K562 (cell line): ENCODE data around the gene C1orf174. TPM values are rescaled to one million over a fixed set of nuclear protein-coding genes. Genes with fewer than 3 reads are reported as not detected.

Experiments used
- CCNT2 ChIP-seq: IDR thresholded peaks from 2 replicates; pipeline ENCODE4 v1.6.1; 2011; ENCODE audit warnings: borderline replicate concordance, low read depth, mild to moderate bottlenecking, moderate library complexity, mixed read lengths, low read length; ENCODE audit not compliant: insufficient read length; ENCODE audit errors: extremely low read depth
- EZH2 ChIP-seq: IDR thresholded peaks from 2 replicates; pipeline ENCODE4 v1.6.1; 2012; ENCODE audit warnings: low read depth, mild to moderate bottlenecking, inconsistent platforms, low read length, borderline replicate concordance
- HCFC1 ChIP-seq: IDR thresholded peaks from 2 replicates; pipeline ENCODE4 v1.6.1; 2012; ENCODE audit warnings: low read depth, low read length, improper control_type of control experiment
- IFI16 ChIP-seq: fragments of 250-450 bp; sonication (Bioruptor Pico); IDR thresholded peaks from 2 replicates; pipeline ENCODE4 v2.1.2; 2022; ENCODE audit warnings: mild to moderate bottlenecking, inconsistent platforms
- KLF13 ChIP-seq: fragments of 450-650 bp; IDR thresholded peaks from 2 replicates; pipeline ENCODE4 v1.6.1; 2016; ENCODE audit warnings: missing genetic modification characterization, low read depth, mild to moderate bottlenecking, missing compliant biosample characterization, moderate library complexity, borderline replicate concordance
- LARP7 ChIP-seq: fragments of 450-650 bp; IDR thresholded peaks from 2 replicates; pipeline ENCODE4 v1.6.1; 2016
- MAZ ChIP-seq, 2 experiments: fragments of 450-650 bp in 1 of 2; sonication (generic) in 1 of 2; formaldehyde crosslinking; IDR thresholded peaks in 1 of 2; conservative IDR thresholded peaks in 1 of 2; 2 replicates each; pipeline versions ENCODE4 v1.4.0 to v1.5.0; 2020; ENCODE audit warnings: mild to moderate bottlenecking in 1 of 2, missing genetic modification reagents in 1 of 2
- MIER1 ChIP-seq: fragments of 450-650 bp; IDR thresholded peaks from 2 replicates; pipeline ENCODE4 v1.6.1; 2016; ENCODE audit warnings: antibody characterized with exemption, mild to moderate bottlenecking, low read depth
- NBN ChIP-seq: fragments of 450-650 bp; IDR thresholded peaks from 2 replicates; pipeline ENCODE4 v1.6.1; 2016; ENCODE audit warnings: low read depth, mild to moderate bottlenecking
- NCOA1 ChIP-seq: fragments of 450-650 bp; IDR thresholded peaks from 2 replicates; pipeline ENCODE4 v1.6.1; 2016; ENCODE audit warnings: low read depth
- NCOR1 ChIP-seq: fragments of 450-650 bp; IDR thresholded peaks from 2 replicates; pipeline ENCODE4 v1.6.1; 2016; ENCODE audit warnings: mild to moderate bottlenecking, moderate library complexity
- NR2C1 ChIP-seq, 2 experiments: fragments of 450-650 bp; IDR thresholded peaks; 2 replicates each; pipeline ENCODE4 v1.6.1; 2017; ENCODE audit warnings: mild to moderate bottlenecking in 2 of 2, antibody characterized with exemption in 1 of 2, inconsistent platforms in 1 of 2, missing compliant biosample characterization in 1 of 2, missing genetic modification characterization in 1 of 2
- NUFIP1 ChIP-seq: fragments of 450-650 bp; IDR thresholded peaks from 2 replicates; pipeline ENCODE4 v1.6.1; 2018; ENCODE audit not compliant: partially characterized antibody
- PCBP2 ChIP-seq: fragments of 200-400 bp; formaldehyde crosslinking; IDR thresholded peaks from 2 replicates; pipeline ENCODE4 v1.6.1; 2018; ENCODE audit warnings: low read length, low read depth, mild to moderate bottlenecking, moderate library complexity; ENCODE audit not compliant: poor library complexity, severe bottlenecking
- POLR2H ChIP-seq: IDR thresholded peaks from 2 replicates; pipeline ENCODE4 v1.6.1; 2016; ENCODE audit warnings: missing genetic modification characterization, low read depth, mild to moderate bottlenecking, control low read depth, missing compliant biosample characterization, moderate library complexity
- TAL1 ChIP-seq: fragments of 450-650 bp; IDR thresholded peaks from 2 replicates; pipeline ENCODE4 v1.6.1; 2016; ENCODE audit warnings: mild to moderate bottlenecking
- TRIM24 ChIP-seq, 2 experiments: fragments of 450-650 bp; IDR thresholded peaks; 2 replicates each; pipeline ENCODE4 v1.6.1; 2016
- ZBTB49 ChIP-seq: sonication (generic); formaldehyde crosslinking; IDR thresholded peaks from 2 replicates; pipeline ENCODE4 v1.8.0; 2022; ENCODE audit warnings: missing genetic modification reagents, mild to moderate bottlenecking, borderline replicate concordance
- ZNF584 ChIP-seq: fragments of 200-800 bp; sonication (Bioruptor generic); IDR thresholded peaks from 2 replicates; pipeline ENCODE4 v1.6.1; 2016; ENCODE audit warnings: low read depth, mild to moderate bottlenecking, missing genetic modification characterization, missing compliant biosample characterization
- ZNF699 ChIP-seq: fragments of 250-450 bp; sonication (Bioruptor Pico); IDR thresholded peaks from 2 replicates; pipeline ENCODE4 v1.8.0; 2021; ENCODE audit warnings: mild to moderate bottlenecking, moderate library complexity; ENCODE audit not compliant: insufficient replicate concordance
- polyA plus RNA-seq, 8 experiments: library from polyadenylated mRNA; depleted of rRNA in 4 of 8; stranded (reverse) in 5 of 8; unstranded in 3 of 8; fragments of >200 nt; fragmentation: Nextera tagmentation in 2 of 8; fragmentation: Illumina TruSeq in 1 of 8; extraction: Ambion mirVana in 2 of 8; extraction: Trizol in 1 of 8; gene quantifications; 2 replicates each; pipeline versions ENCODE4 v1.2.1 to v1.2.3, GENCODE V29; 2011 to 2014; ENCODE audit warnings: inconsistent platforms in 1 of 8, missing spikeins in 1 of 8
- total RNA-seq, 7 experiments: library from RNA; depleted of rRNA in 6 of 7; stranded (reverse); fragments of >200 nt in 6 of 7; fragmentation: Illumina TruSeq in 2 of 7; extraction: Trizol in 2 of 7; gene quantifications; 2 replicates each; pipeline versions ENCODE4 v1.2.1 to v1.2.3, GENCODE V29; 2011 to 2021; ENCODE audit warnings: low replicate concordance in 1 of 7
- TF ChIP-seq, protein P1 (sequence below): IDR thresholded peaks from 2 replicates; pipeline ENCODE4 v1.6.1; 2016; ENCODE audit warnings: missing genetic modification characterization, missing compliant biosample characterization
- TF ChIP-seq, protein P2 (sequence below): fragments of 250-450 bp; sonication (Bioruptor Pico); IDR thresholded peaks from 2 replicates; pipeline ENCODE4 v1.9.0; 2021; ENCODE audit warnings: mild to moderate bottlenecking
- TF ChIP-seq, protein P3 (sequence below): fragments of 200-800 bp; sonication (Bioruptor generic); IDR thresholded peaks from 2 replicates; pipeline ENCODE4 v1.6.1; 2017; ENCODE audit warnings: missing genetic modification characterization, missing compliant biosample characterization

The C1orf174 gene
- total and polyA plus RNA-seq, 9 of the 15 experiments (the other 6 are each of a cell fraction or from before 2014, with no cell fraction given): 38.5 to 64.9 (median 45.4) TPM

- TF ChIP-seq NR2C1 (IDR thresholded peaks at IDR 0.05) (peak; percentile 98), NR2C1 (tag; IDR thresholded peaks at IDR 0.05) (peak; percentile 98), ZNF699 (CRISPR knock-in tag) (no peak), POLR2H (tag) (peak; percentile 79), TRIM24 (IDR thresholded peaks at IDR 0.05) (no peak), MIER1 (no peak), ZBTB49 (CRISPR knock-in tag) (no peak), NUFIP1 (no peak), PCBP2 (no peak), ZNF584 (peak; percentile 98), KLF13 (tag) (no peak), NBN (no peak), EZH2 (no peak), LARP7 (no peak), MAZ (CRISPR knock-in tag; conservative IDR thresholded peaks at IDR 0.05 in 1 of 2, IDR thresholded peaks at IDR 0.05 in 1 of 2) (0 out of 4 replicates have a peak, but pooled peaks of 1 of the 2 experiments have one; percentile 23), IFI16 (CRISPR knock-in tag) (no peak), CCNT2 (peak; percentile 84), TAL1 (no peak), HCFC1 (peak; percentile 93), NCOA1 (no peak), NCOR1 (peak; percentile 98)
- TF ChIP-seq, protein P1, sequence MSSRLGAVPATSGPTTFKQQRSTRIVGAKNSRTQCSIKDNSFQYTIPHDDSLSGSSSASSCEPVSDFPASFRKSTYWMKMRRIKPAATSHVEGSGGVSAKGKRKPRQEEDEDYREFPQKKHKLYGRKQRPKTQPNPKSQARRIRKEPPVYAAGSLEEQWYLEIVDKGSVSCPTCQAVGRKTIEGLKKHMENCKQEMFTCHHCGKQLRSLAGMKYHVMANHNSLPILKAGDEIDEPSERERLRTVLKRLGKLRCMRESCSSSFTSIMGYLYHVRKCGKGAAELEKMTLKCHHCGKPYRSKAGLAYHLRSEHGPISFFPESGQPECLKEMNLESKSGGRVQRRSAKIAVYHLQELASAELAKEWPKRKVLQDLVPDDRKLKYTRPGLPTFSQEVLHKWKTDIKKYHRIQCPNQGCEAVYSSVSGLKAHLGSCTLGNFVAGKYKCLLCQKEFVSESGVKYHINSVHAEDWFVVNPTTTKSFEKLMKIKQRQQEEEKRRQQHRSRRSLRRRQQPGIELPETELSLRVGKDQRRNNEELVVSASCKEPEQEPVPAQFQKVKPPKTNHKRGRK (tag): no peak
- TF ChIP-seq, protein P2, sequence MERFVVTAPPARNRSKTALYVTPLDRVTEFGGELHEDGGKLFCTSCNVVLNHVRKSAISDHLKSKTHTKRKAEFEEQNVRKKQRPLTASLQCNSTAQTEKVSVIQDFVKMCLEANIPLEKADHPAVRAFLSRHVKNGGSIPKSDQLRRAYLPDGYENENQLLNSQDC (CRISPR knock-in tag): no peak
- TF ChIP-seq, protein P3, sequence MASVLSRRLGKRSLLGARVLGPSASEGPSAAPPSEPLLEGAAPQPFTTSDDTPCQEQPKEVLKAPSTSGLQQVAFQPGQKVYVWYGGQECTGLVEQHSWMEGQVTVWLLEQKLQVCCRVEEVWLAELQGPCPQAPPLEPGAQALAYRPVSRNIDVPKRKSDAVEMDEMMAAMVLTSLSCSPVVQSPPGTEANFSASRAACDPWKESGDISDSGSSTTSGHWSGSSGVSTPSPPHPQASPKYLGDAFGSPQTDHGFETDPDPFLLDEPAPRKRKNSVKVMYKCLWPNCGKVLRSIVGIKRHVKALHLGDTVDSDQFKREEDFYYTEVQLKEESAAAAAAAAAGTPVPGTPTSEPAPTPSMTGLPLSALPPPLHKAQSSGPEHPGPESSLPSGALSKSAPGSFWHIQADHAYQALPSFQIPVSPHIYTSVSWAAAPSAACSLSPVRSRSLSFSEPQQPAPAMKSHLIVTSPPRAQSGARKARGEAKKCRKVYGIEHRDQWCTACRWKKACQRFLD: peak; percentile 99
Measured at GRCh38 chr1:3900150-3900968, at the start of gene C1orf174 (continued).
